K562 (cell line): ENCODE measurements around the gene TECPR2. TPM values are rescaled to one million over a fixed set of nuclear protein-coding genes. Genes with fewer than 3 reads are reported as not detected.

ENCODE experiments used
- HNRNPLL ChIP-seq: fragments of 200-400 bp; formaldehyde crosslinking; IDR thresholded peaks from 2 replicates; pipeline ENCODE4 v1.6.1; 2017; ENCODE audit warnings: low read length, low read depth, mild to moderate bottlenecking; ENCODE audit not compliant: poor library complexity, severe bottlenecking
- KLF13 ChIP-seq: fragments of 450-650 bp; IDR thresholded peaks from 2 replicates; pipeline ENCODE4 v1.6.1; 2016; ENCODE audit warnings: missing genetic modification characterization, low read depth, mild to moderate bottlenecking, missing compliant biosample characterization, moderate library complexity, borderline replicate concordance
- MEF2D ChIP-seq: conservative IDR thresholded peaks from 2 replicates; pipeline ENCODE4 v1.6.1; 2016; ENCODE audit warnings: low read depth, missing genetic modification characterization, missing compliant biosample characterization
- RREB1 ChIP-seq: fragments of 250-450 bp; sonication (Bioruptor Pico); IDR thresholded peaks from 2 replicates; pipeline ENCODE4 v1.4.0; 2020
- ZNF408 ChIP-seq: fragments of 250-450 bp; sonication (Bioruptor Pico); IDR thresholded peaks from 2 replicates; pipeline ENCODE4 v1.4.0; 2020; ENCODE audit warnings: low read depth, mild to moderate bottlenecking, moderate library complexity
- ZNF592 ChIP-seq: fragments of 450-650 bp; IDR thresholded peaks from 2 replicates; pipeline ENCODE4 v1.6.1; 2017; ENCODE audit warnings: antibody characterized with exemption, mild to moderate bottlenecking
- polyA plus RNA-seq, 8 experiments: library from polyadenylated mRNA; depleted of rRNA in 4 of 8; stranded (reverse) in 5 of 8; unstranded in 3 of 8; fragments of >200 nt; fragmentation: Nextera tagmentation in 2 of 8; fragmentation: Illumina TruSeq in 1 of 8; extraction: Ambion mirVana in 2 of 8; extraction: Trizol in 1 of 8; gene quantifications; 2 replicates each; pipeline versions ENCODE4 v1.2.1 to v1.2.3, GENCODE V29; 2011 to 2014; ENCODE audit warnings: inconsistent platforms in 1 of 8, missing spikeins in 1 of 8
- total RNA-seq, 7 experiments: library from RNA; depleted of rRNA in 6 of 7; stranded (reverse); fragments of >200 nt in 6 of 7; fragmentation: Illumina TruSeq in 2 of 7; extraction: Trizol in 2 of 7; gene quantifications; 2 replicates each; pipeline versions ENCODE4 v1.2.1 to v1.2.3, GENCODE V29; 2011 to 2021; ENCODE audit warnings: low replicate concordance in 1 of 7

Gene TECPR2
- total and polyA plus RNA-seq, 9 of the 15 experiments (the other 6 are each of a cell fraction or from before 2014, with no cell fraction given): 0.04 to 3.0 (median 0.83) TPM

GRCh38 chr14:102516531-102517391, 154.0 kb downstream of the TECPR2 start (continued):
- TF ChIP-seq RREB1 (CRISPR knock-in tag): no peak
- no peak for TF ChIP-seq ZNF408
- no peak for TF ChIP-seq MEF2D (tag)
- no peak for TF ChIP-seq HNRNPLL
- TF ChIP-seq ZNF592: 0 out of 2 replicates have a peak, but pooled peaks have one; percentile 41
- TF ChIP-seq KLF13: no peak
